Type B pancreatic cell (in vitro differentiated cells): ENCODE measurements around the gene FNBP1L. TPM values are rescaled to one million over a fixed set of nuclear protein-coding genes. Genes with fewer than 3 reads are reported as not detected.

Experiments used
- DNase-seq: peaks from one replicate; pipeline ENCODE4 v3.0.0; 2021; ENCODE audit warnings: mixed read lengths; ENCODE audit not compliant: unreplicated experiment; ENCODE audit errors: extremely low spot score
- H3K27ac Mint-ChIP-seq: 2 replicates; pipeline ENCODE4 v1.8.0; 2021; ENCODE audit warnings: mild to moderate bottlenecking, mixed read lengths
- H3K27me3 Mint-ChIP-seq: 2 replicates; pipeline ENCODE4 v1.8.0; 2021; ENCODE audit warnings: mixed read lengths
- H3K36me3 Mint-ChIP-seq: 2 replicates; pipeline ENCODE4 v1.8.0; 2021; ENCODE audit warnings: mixed read lengths
- H3K4me1 Mint-ChIP-seq: one replicate; pipeline ENCODE4 v1.8.0; 2021; ENCODE audit warnings: mixed read lengths; ENCODE audit not compliant: unreplicated experiment
- H3K4me3 Mint-ChIP-seq: 2 replicates; pipeline ENCODE4 v1.8.0; 2021; ENCODE audit warnings: mild to moderate bottlenecking, mixed read lengths
- H3K9me3 Mint-ChIP-seq: 2 replicates; pipeline ENCODE4 v1.8.0; 2021; ENCODE audit warnings: mixed read lengths
- total RNA-seq: library from RNA; stranded (reverse); gene quantifications from 2 replicates; pipeline ENCODE4 v1.2.1, GENCODE V29; 2021; ENCODE audit warnings: low replicate concordance
- TF ChIP-seq, protein P1 (sequence below): fragments of 200-600 bp; sonication (generic); conservative IDR thresholded peaks from 2 replicates; pipeline ENCODE4 v1.5.0; 2021; ENCODE audit warnings: antibody characterized with exemption, mild to moderate bottlenecking

Gene FNBP1L
- total RNA-seq, 1 donor from 2014 or later = 74.7 TPM

- H3K27ac Mint-ChIP-seq = peak overlapping the region; percentile 77
- TF ChIP-seq, protein P1, sequence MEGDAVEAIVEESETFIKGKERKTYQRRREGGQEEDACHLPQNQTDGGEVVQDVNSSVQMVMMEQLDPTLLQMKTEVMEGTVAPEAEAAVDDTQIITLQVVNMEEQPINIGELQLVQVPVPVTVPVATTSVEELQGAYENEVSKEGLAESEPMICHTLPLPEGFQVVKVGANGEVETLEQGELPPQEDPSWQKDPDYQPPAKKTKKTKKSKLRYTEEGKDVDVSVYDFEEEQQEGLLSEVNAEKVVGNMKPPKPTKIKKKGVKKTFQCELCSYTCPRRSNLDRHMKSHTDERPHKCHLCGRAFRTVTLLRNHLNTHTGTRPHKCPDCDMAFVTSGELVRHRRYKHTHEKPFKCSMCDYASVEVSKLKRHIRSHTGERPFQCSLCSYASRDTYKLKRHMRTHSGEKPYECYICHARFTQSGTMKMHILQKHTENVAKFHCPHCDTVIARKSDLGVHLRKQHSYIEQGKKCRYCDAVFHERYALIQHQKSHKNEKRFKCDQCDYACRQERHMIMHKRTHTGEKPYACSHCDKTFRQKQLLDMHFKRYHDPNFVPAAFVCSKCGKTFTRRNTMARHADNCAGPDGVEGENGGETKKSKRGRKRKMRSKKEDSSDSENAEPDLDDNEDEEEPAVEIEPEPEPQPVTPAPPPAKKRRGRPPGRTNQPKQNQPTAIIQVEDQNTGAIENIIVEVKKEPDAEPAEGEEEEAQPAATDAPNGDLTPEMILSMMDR = no peak
- H3K9me3 Mint-ChIP-seq = no peaks in the 10 kb centered on the region
- no peaks in the 10 kb centered on the region for H3K36me3 Mint-ChIP-seq
- H3K4me3 Mint-ChIP-seq = no peak overlapping the region
- peaks cover 10% of the 10 kb centered on the region for H3K4me1 Mint-ChIP-seq
- H3K27me3 Mint-ChIP-seq = no peaks in the 10 kb centered on the region
- no peak for DNase-seq
Observed at GRCh38 chr1:93442008-93442666, 5.8 kb upstream of the FNBP1L start.

DNA sequence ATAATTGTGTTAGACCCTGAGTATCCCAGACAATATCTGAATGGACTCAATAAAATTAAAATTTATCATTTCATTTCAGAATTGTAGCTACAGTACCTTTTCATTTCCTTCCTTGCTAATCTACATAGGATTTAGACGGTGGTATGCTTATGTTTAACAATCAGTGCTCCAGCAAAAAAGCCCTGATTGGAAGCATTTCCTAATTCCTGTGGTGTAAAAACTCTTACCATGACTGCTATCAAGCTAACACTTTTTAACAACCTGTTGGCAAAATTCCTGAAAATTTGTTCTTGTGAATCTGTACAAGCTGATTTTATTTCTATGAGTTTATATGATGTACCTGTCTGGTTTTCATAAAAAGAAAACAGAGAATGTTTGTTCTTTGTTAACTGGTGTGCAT, 5.2 kb upstream of the FNBP1L start:
- Mint-ChIP-seq H3K9me3 (no peaks in the 10 kb centered on the region), H3K27me3 (no peaks in the 10 kb centered on the region), H3K27ac (no peak overlapping the region), H3K4me1 (peaks cover 10% of the 10 kb centered on the region), H3K4me3 (no peak overlapping the region), H3K36me3 (no peaks in the 10 kb centered on the region)
- no peak for DNase-seq
- TF ChIP-seq, protein P1 = no peak

DNA sequence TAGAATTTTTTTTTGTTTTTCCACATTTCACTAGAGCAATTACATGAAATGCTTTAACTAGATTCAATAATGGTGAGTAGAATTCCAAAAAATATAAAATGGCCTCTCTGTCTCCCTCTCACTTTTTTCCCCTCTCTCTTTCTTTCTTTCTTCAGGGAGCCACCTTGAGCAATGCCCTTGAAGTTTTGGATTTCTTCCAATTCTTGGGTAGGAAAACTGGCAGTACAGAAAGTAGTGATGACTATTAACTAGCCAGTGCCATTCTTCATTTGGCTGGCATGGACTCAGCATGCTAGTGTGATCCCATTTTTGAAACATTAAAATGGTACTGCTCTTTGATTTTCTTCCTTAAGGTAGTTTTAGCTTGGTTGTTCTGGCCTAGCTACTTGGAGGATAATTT, 4.5 kb upstream of the FNBP1L start:
- Mint-ChIP-seq H3K27ac (no peak overlapping the region), H3K4me3 (no peak overlapping the region)
- TF ChIP-seq, protein P1 = no peak

GRCh38 chr1:93446837-93447451, 974 bp upstream of the FNBP1L start:
- Mint-ChIP-seq H3K27me3 (no peaks in the 10 kb centered on the region), H3K36me3 (peaks cover 6% of the 10 kb centered on the region), H3K9me3 (no peaks in the 10 kb centered on the region), H3K27ac (peak overlapping the region; percentile 93), H3K4me1 (peaks cover 19% of the 10 kb centered on the region), H3K4me3 (peak overlapping the region; percentile 96)
- DNase-seq = no peak
- TF ChIP-seq, protein P1 = no peak

More for the DNA sequence above, 4.5 kb upstream of the FNBP1L start:
- Mint-ChIP-seq H3K36me3 (no peaks in the 10 kb centered on the region), H3K9me3 (no peaks in the 10 kb centered on the region), H3K27me3 (no peaks in the 10 kb centered on the region), H3K4me1 (peaks cover 4% of the 10 kb centered on the region)
- no peak for DNase-seq

DNA sequence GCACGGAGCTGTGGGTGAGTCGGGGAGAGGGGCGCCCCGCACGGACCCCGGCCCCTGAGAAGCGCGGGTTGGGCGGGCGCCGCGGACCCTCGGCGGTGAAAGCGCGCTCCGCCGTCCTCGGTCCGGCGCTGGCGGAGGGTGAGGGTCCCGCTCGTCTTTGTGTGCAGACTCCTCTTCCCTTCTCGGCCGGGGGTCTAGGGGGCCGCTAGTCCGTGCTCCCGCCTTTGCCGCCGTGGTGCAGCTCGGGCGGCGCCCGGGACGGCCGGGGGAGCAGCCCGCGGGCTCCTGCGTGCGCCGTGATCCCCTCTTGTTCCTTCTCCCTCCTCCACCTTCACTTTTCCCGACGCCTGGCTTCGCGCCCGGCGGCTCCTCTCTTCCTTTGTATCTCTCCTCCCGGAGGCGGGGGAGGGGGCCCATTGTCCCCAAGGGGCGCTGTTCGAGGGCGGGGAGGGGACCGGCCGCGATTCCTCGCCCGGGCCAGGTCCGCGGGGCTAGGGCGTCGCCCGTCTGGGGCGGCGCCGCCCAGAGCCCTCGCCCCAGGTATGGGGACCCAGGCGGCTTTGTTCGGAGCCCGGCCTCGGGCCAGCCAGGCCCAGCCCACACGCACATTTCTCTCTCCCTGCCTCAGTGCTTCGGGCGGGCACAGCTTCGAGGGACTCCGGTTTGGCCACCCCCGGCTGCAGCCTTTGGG, 519 bp downstream of the FNBP1L start:
- Mint-ChIP-seq H3K27me3 (no peaks in the 10 kb centered on the region), H3K4me1 (peaks cover 25% of the 10 kb centered on the region), H3K27ac (peak overlapping the region; percentile 94), H3K36me3 (peaks cover 6% of the 10 kb centered on the region), H3K9me3 (no peaks in the 10 kb centered on the region), H3K4me3 (peak overlapping the region; percentile 98)
- TF ChIP-seq, protein P1 = no peak
- peak; percentile 79 for DNase-seq
